Adipose tissue (tissue), 3 donors: ENCODE measurements around the gene ZBTB46. TPM values are rescaled to one million over a fixed set of nuclear protein-coding genes. Genes with fewer than 3 reads are reported as not detected.
"Not testable (repeated sequence)": the region's sequence is repeated elsewhere in the genome, so short reads cannot be mapped to it uniquely, and the experiment has no call there.

Experiments used
- H3K27ac ChIP-seq: one replicate; pipeline ENCODE4 v1.5.1; 2013; ENCODE audit warnings: low read depth, low read length
- WGBS, 3 donors: extraction: QIAGEN DNeasy Blood & Tissue Kit; methylation state at CpG; one replicate each; pipeline ENCODE4 v1.1.7; 2013; 5-methylcytosine and 5-hydroxymethylcytosine counted together
- polyA plus RNA-seq, 3 donors: library from polyadenylated mRNA; stranded (reverse); fragments of 200-250 nt; gene quantifications; one replicate each; pipeline ENCODE4 v1.2.3, GENCODE V29; 2013
- donor health status: healthy with polysubstance abuse.
- donor health status: Bipolar disorder and iron deficiency.
- donor health status: healthy.

The ZBTB46 gene
- polyA plus RNA-seq, 3 donors, result 1.8 to 8.2 (median 6.1) TPM

DNA sequence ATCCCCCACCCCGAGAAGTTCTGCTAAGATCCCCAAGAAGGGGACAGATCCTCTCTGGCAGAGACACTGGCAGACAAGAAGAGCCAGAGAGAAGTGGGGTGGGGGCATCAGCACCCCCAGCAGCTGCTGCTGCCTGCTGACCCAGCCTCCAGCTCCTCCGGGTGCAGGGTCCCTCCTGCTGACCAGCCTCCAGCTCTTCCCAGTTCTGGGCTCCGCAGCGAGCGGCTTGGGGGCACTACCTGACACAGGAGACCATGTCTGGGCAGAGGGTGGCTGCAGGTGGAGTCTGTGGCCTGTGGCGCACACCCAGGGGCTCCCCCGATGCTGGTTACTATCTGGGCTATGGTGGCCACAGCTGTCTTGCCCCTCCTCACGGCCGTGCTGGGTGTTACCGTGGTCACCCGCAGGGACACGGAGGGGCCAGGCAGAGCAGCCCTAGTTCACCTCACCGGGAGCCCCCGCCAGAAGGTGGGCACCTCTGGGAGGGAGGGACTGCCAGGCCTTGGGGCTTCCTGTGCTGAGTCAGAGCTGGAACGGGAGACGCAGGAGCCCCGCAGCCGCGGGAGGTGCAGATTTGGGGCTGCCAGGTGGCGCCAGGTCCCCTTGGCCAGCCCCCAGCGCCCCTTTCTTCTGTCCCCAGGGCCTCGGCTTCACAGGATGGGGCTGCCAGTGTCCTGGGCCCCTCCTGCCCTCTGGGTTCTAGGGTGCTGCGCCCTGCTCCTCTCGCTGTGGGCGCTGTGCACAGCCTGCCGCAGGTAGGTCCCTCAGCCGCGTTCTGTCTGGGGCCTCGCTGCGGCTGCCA lies 94.0 kb downstream of the ZBTB46 start:
- H3K27ac ChIP-seq, result no peak overlapping the region
- WGBS, 3 donors, result 41 to 56% (median 48%) methylated on average over 19 to 30 of the region's 30 CpGs

GRCh38 chr20:63735859-63736718 lies 95.0 kb downstream of the ZBTB46 start, which contains the start of gene LIME1:
Gene LIME1, plus strand, starts transcription at chr20:63736664. Its CDS starts 886 bp downstream, at chr20:63737550.
- 69 to 88% (median 74%) methylated on average over 31 of the region's 31 CpGs for WGBS, 3 donors
- H3K27ac ChIP-seq, result no peak within 1 kb of the TSS

DNA sequence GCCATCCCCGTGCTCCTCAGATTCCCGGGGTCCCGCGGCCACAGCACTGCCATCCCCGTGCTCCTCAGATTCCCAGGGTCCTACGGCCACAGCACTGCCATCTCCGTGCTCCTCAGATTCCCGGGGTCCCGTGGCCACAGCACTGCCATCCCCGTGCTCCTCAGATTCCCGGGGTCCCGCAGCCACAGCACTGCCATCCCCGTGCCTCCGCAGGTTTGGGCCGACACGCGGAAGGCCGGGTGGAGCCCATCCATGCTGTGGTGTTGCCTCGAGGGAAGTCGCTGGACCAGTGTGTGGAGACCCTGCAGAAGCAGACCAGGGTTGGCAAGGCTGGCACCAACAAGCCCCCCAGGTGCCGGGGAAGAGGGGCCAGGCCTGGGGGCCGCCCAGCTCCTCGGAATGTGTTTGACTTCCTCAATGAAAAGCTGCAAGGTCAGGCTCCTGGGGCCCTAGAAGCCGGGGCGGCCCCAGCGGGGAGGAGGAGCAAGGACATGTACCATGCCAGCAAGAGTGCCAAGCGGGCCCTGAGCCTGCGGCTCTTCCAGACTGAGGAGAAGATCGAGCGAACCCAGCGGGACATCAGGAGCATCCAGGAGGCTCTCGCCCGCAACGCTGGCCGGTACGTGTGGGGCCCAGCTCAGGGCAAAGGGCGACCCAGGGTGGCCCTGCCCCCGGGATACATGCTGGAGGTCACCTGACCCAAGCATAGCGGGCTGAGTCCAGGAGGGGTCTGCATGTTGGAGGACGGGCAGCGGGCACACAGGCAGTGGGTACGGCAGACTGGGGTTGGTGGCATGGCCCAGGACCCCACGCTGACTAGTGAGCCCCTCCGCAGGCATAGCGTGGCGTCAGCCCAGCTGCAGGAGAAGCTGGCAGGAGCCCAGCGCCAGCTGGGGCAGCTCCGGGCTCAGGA lies 95.9 kb downstream of the ZBTB46 start:
- 91 to 93% (median 91%) methylated on average over 48 of the region's 48 CpGs for WGBS, 3 donors

GRCh38 chr20:63734111-63734945 lies 96.7 kb downstream of the ZBTB46 start:
- 89 to 92% (median 90%) methylated on average over 25 of the region's 25 CpGs for WGBS, 3 donors
- no peak overlapping the region for H3K27ac ChIP-seq

More for the DNA sequence above, 95.9 kb downstream of the ZBTB46 start:
- H3K27ac ChIP-seq, result no peak overlapping the region

- WGBS, 3 donors, result 91 to 94% (median 94%) methylated on average over 18 of the region's 18 CpGs
- H3K27ac ChIP-seq, result no peak overlapping the region
Measured at GRCh38 chr20:63733579-63734081, 97.4 kb downstream of the ZBTB46 start.

DNA sequence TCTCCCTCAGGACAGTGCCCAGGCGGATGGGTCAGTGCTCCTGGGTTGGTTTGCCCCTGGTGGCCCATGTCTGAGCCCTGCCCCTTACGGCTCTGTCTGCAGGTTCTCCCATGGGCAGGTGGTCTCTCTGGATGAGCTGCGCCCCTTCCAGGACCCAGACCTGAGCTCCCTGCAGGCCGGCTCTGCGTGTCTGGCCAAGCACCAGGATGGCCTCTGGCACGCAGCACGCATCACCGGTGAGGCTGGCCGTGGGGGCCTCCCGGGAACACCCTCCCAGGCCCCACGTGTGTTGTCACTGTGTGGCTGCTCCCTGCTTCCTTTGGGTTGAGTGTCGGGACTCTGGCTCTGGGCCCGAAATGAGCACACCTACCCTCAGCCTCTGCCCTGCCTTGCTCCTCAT lies 97.9 kb downstream of the ZBTB46 start:
- WGBS, 3 donors, result 92 to 94% (median 93%) methylated on average over 13 of the region's 13 CpGs
- no peak overlapping the region for H3K27ac ChIP-seq

GRCh38 chr20:63732118-63733095 lies 98.7 kb downstream of the ZBTB46 start:
- no peak overlapping the region for H3K27ac ChIP-seq
- WGBS, 3 donors, result 87 to 91% (median 90%) methylated on average over 38 of the region's 38 CpGs

- WGBS, 3 donors, result 64 to 86% (median 80%) methylated on average over 4 to 5 of the region's 5 CpGs
- no peak overlapping the region for H3K27ac ChIP-seq
Measured at GRCh38 chr20:63731410-63731809, 99.7 kb downstream of the ZBTB46 start.

DNA sequence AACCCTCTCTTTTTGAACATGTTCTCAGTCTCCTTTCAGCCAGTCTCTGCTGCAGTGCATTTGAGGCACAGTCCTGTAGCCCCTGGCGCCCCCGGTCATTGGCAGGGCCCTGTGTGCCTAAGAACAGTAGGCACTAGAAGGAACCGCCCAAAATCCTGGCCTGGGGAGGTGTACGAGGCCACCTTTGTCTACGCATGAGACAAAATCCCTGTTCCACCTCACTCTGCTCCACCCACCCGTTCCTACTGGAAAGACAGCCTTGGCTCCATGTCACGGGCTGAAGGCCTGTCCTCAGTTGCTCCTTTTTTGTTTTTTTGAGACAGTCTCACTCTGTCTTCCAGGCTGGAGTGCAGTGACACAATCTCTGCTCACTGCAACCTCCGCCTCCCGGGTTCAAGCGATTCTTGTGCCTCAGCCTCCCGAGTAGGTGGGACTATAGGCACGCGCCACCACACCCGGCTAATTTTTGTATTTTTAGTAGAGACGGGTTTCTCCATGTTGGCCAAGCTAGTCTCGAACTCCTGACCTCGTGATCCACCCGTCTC lies 100.8 kb downstream of the ZBTB46 start:
- 80 to 96% (median 82%) methylated on average over 18 of the region's 18 CpGs for WGBS, 3 donors
- H3K27ac ChIP-seq, result not testable (repeated sequence)

- 72 to 90% (median 80%) methylated on average over 2 of the region's 2 CpGs for WGBS, 3 donors
- not testable (repeated sequence) for H3K27ac ChIP-seq
Measured at GRCh38 chr20:63722967-63723622, 108.0 kb downstream of the ZBTB46 start.

GRCh38 chr20:63718996-63719395 lies 112.1 kb downstream of the ZBTB46 start:
- H3K27ac ChIP-seq, result no peak overlapping the region
- 90 to 100% (median 99%) methylated on average over 2 of the region's 2 CpGs for WGBS, 3 donors

- WGBS, 3 donors, result 96 to 99% (median 98%) methylated on average over 5 of the region's 5 CpGs
- no peak overlapping the region for H3K27ac ChIP-seq
Measured at GRCh38 chr20:63714858-63715257, 116.2 kb downstream of the ZBTB46 start.

GRCh38 chr20:63712191-63712590 lies 118.9 kb downstream of the ZBTB46 start:
- 100% methylated on average over 1 of the region's 1 CpG for WGBS, 3 donors
- no peak overlapping the region for H3K27ac ChIP-seq

GRCh38 chr20:63711085-63711645 lies 119.9 kb downstream of the ZBTB46 start:
- WGBS, 3 donors, result 80 to 84% (median 84%) methylated on average over 12 of the region's 12 CpGs

GRCh38 chr20:63709149-63709527 lies 121.9 kb downstream of the ZBTB46 start:
- no peak overlapping the region for H3K27ac ChIP-seq
- WGBS, 3 donors, result 92% methylated on average over 17 of the region's 17 CpGs

More at GRCh38 chr20:63711085-63711645, 119.9 kb downstream of the ZBTB46 start:
- no peak overlapping the region for H3K27ac ChIP-seq
